B cell (primary cell): ENCODE measurements around the gene C19orf33. TPM values are rescaled to one million over a fixed set of nuclear protein-coding genes. Genes with fewer than 3 reads are reported as not detected.

ENCODE experiments used
- ATAC-seq: fragments of 200-7000 bp; cut with Tn5 transposase; one replicate; pipeline ENCODE4 v1.10.0; 2021; ENCODE audit warnings: low read depth, mild to moderate bottlenecking, moderate number of reproducible peaks, moderate library complexity
- CTCF ChIA-PET: fragments of 350-600 bp; sonication (Branson Sonifier 250); formaldehyde crosslinking; loops from one replicate; lab custom pipeline; 2021; ENCODE audit warnings: antibody characterized with exemption, inconsistent platforms; lab: Charles Lee
- POLR2A ChIA-PET: fragments of 350-600 bp; sonication (Branson Sonifier 250); formaldehyde crosslinking; loops from one replicate; lab custom pipeline; 2021; ENCODE audit warnings: antibody characterized with exemption; lab: Charles Lee
- DNase-seq: peaks from one replicate; pipeline ENCODE4 v3.0.0; 2013
- H2AFZ ChIP-seq: 2 replicates; pipeline ENCODE4 v1.6.1; 2012; ENCODE audit warnings: mild to moderate bottlenecking, low read depth, low read length; ENCODE audit not compliant: insufficient read depth, poor library complexity, severe bottlenecking
- H3K27ac ChIP-seq, 2 donors: 1 replicate in 1 of 2; 2 replicates in 1 of 2; pipeline ENCODE4 v1.5.1; 2012 to 2013; ENCODE audit warnings: low read length in 2 of 2, mild to moderate bottlenecking in 2 of 2, moderate library complexity in 1 of 2
- H3K27me3 ChIP-seq, 4 experiments: fragments of 200-600 bp in 1 of 4; sonication (generic) in 1 of 4; replicated peaks in 1 of 4; 1 replicate in 2 of 4; 2 replicates in 2 of 4; pipeline versions ENCODE4 v1.6.1 to v1.7.0; 2013 to 2016; ENCODE audit warnings: low read length in 3 of 4, mild to moderate bottlenecking in 2 of 4, mixed read lengths in 1 of 4, moderate library complexity in 1 of 4; ENCODE audit not compliant: insufficient read depth in 4 of 4, control insufficient read depth in 3 of 4; ENCODE audit errors: control extremely low read depth in 1 of 4
- H3K36me3 ChIP-seq, 2 experiments: replicated peaks in 1 of 2; 1 replicate in 1 of 2; 2 replicates in 1 of 2; pipeline versions ENCODE4 v1.6.1 to v1.7.1; 2013; ENCODE audit warnings: low read length in 1 of 2; ENCODE audit not compliant: insufficient read depth in 2 of 2, control insufficient read depth in 1 of 2; ENCODE audit errors: control extremely low read depth in 1 of 2, extremely low read depth in 1 of 2
- H3K4me1 ChIP-seq, 2 donors: fragments of 200-600 bp in 1 of 2; sonication (generic) in 1 of 2; 1 replicate in 1 of 2; 2 replicates in 1 of 2; pipeline versions ENCODE4 v1.5.1 to v1.6.1; 2013 to 2017; ENCODE audit warnings: low read length in 2 of 2; ENCODE audit not compliant: control insufficient read depth in 2 of 2, insufficient read depth in 2 of 2
- H3K4me2 ChIP-seq: replicated peaks from 2 replicates; pipeline ENCODE3; 2012; ENCODE audit warnings: mild to moderate bottlenecking, low read depth, low read length; ENCODE audit not compliant: poor library complexity, severe bottlenecking
- H3K4me3 ChIP-seq, 5 experiments: fragments of 200-600 bp in 1 of 5; sonication (generic) in 1 of 5; 1 replicate in 3 of 5; 2 replicates in 2 of 5; pipeline versions ENCODE4 v1.5.1 to v1.7.0; 2011 to 2016; ENCODE audit warnings: low read length in 4 of 5, mild to moderate bottlenecking in 4 of 5, low read depth in 2 of 5, control low read depth in 1 of 5, moderate library complexity in 1 of 5; ENCODE audit not compliant: insufficient read depth in 1 of 5; ENCODE audit errors: control extremely low read depth in 1 of 5, extremely low read depth in 1 of 5
- H3K79me2 ChIP-seq: fragments of 200-600 bp; sonication (generic); one replicate; pipeline ENCODE4 v1.6.0; 2016; ENCODE audit warnings: low read length; ENCODE audit not compliant: control insufficient read depth, insufficient read depth
- H3K9ac ChIP-seq: fragments of 200-600 bp; sonication (generic); 2 replicates; pipeline ENCODE4 v1.6.1; 2017; ENCODE audit warnings: mild to moderate bottlenecking, low read length, moderate library complexity
- H3K9me3 ChIP-seq, 3 donors: one replicate each; pipeline versions ENCODE4 v1.6.1 to v1.7.1; 2013; ENCODE audit warnings: low read length in 2 of 3; ENCODE audit not compliant: control insufficient read depth in 2 of 3, insufficient read depth in 1 of 3; ENCODE audit errors: control extremely low read depth in 1 of 3
- H4K20me1 ChIP-seq: 2 replicates; pipeline ENCODE4 v1.6.0; 2012; ENCODE audit warnings: mild to moderate bottlenecking, low read length; ENCODE audit not compliant: insufficient read depth, control insufficient read depth, poor library complexity, severe bottlenecking
- H3K27ac Mint-ChIP-seq: one replicate; pipeline ENCODE4 v1.8.0; 2021; ENCODE audit warnings: mixed read lengths
- H3K27me3 Mint-ChIP-seq: one replicate; pipeline ENCODE4 v1.8.0; 2021; ENCODE audit warnings: mixed read lengths
- H3K4me1 Mint-ChIP-seq: one replicate; pipeline ENCODE4 v1.8.0; 2021; ENCODE audit warnings: mixed read lengths
- H3K4me3 Mint-ChIP-seq: one replicate; pipeline ENCODE4 v1.8.0; 2021; ENCODE audit warnings: mixed read lengths
- H3K9me3 Mint-ChIP-seq: one replicate; pipeline ENCODE4 v1.8.0; 2022; ENCODE audit warnings: mixed read lengths; ENCODE audit not compliant: insufficient read depth
- CTCF ChIP-seq: fragments of 200-600 bp; IDR thresholded peaks from one replicate; pipeline ENCODE4 v1.8.0; 2022; ENCODE audit warnings: antibody characterized with exemption, mild to moderate bottlenecking
- EZH2 ChIP-seq: IDR thresholded peaks from 2 replicates; pipeline ENCODE4 v1.6.1; 2012; ENCODE audit warnings: borderline replicate concordance, low read depth, mild to moderate bottlenecking, moderate library complexity, low read length; ENCODE audit not compliant: insufficient read depth, poor library complexity, severe bottlenecking
- WGBS: methylation state at CpG from one replicate; pipeline ENCODE4 v1.1.5; 2013; ENCODE audit warnings: missing lambda C conversion rate; ENCODE audit not compliant: insufficient coverage; 5-methylcytosine and 5-hydroxymethylcytosine counted together
- intact Hi-C: fragments of 100-400 bp; cut with micrococcal nuclease; formaldehyde crosslinking; loops from one replicate; pipeline ENCODE4 v1.10.0; 2022
- polyA plus RNA-seq: library from polyadenylated mRNA; depleted of rRNA; stranded (reverse); fragments of >200 nt; gene quantifications from 2 replicates; pipeline ENCODE4 v1.2.3, GENCODE V29; 2012
- total RNA-seq, 2 donors: library from RNA; stranded (reverse); fragments of 120-200 nt in 1 of 2; gene quantifications; 1 replicate in 1 of 2; 2 replicates in 1 of 2; pipeline versions ENCODE4 v1.2.3 to v1.2.4, GENCODE V29; 2013 to 2022

Gene C19orf33
- total and polyA plus RNA-seq, 2 donors (not counting 1 experiment from before 2014, with no cell fraction given) = 1.2 TPM; not detected in 1

- intact Hi-C loops = no loop called here
- no peak overlapping the region for H3K4me3 ChIP-seq
- POLR2A ChIA-PET = no interaction called here
- H3K4me3 Mint-ChIP-seq = no peak overlapping the region
- H3K79me2 ChIP-seq = peaks cover 42% of the 10 kb centered on the region
- peaks cover 13% of the 10 kb centered on the region for H3K4me1 Mint-ChIP-seq
- no peak overlapping the region for H3K4me2 ChIP-seq
- H2AFZ ChIP-seq = no peak overlapping the region
- DNase-seq (no peak), ATAC-seq (no peak)
- TF ChIP-seq EZH2 = no peak
- no peak for TF ChIP-seq CTCF
- H3K27ac ChIP-seq = no peak overlapping the region
- H3K9me3 ChIP-seq = no peaks in the 10 kb centered on the region
- no peaks in the 10 kb centered on the region for H3K27me3 Mint-ChIP-seq
- no peaks in the 10 kb centered on the region for H3K27me3 ChIP-seq
- H3K9me3 Mint-ChIP-seq = no peaks in the 10 kb centered on the region
- H3K9ac ChIP-seq = no peak overlapping the region
- H3K36me3 ChIP-seq = peaks cover 4 to 6% of the 10 kb centered on the region in 2 experiments
- peaks cover 10% of the 10 kb centered on the region for H4K20me1 ChIP-seq
- WGBS = 100% methylated on average over 2 of the region's 5 CpGs
- no peaks in the 10 kb centered on the region for H3K4me1 ChIP-seq
- CTCF ChIA-PET = interaction anchor here (1.5 kb wide), 1 partner anchor 12 kb away, joined by 3 read pairs; no protein-coding TSS in a partner anchor
- H3K27ac Mint-ChIP-seq = no peak overlapping the region
These were observed 26.5 kb upstream of the C19orf33 start for GRCh38 chr19:38277549-38277948.

- no peak for DNase-seq
- H3K27ac Mint-ChIP-seq = no peak overlapping the region
- CTCF ChIA-PET = interaction anchor here (1.5 kb wide), 1 partner anchor 13 kb away, joined by 3 read pairs; no protein-coding TSS in a partner anchor
- H4K20me1 ChIP-seq = peaks cover 11% of the 10 kb centered on the region
- intact Hi-C loops = no loop called here
- no peaks in the 10 kb centered on the region for H3K27me3 ChIP-seq
- H3K27me3 Mint-ChIP-seq = no peaks in the 10 kb centered on the region
- 93% methylated on average over 6 of the region's 9 CpGs for WGBS
- peaks cover 42% of the 10 kb centered on the region for H3K79me2 ChIP-seq
- no peak overlapping the region for H2AFZ ChIP-seq
- no peak overlapping the region for H3K4me3 ChIP-seq
- no peak overlapping the region for H3K4me2 ChIP-seq
- POLR2A ChIA-PET = no interaction called here
- no peak for ATAC-seq
- H3K36me3 ChIP-seq = peaks cover 4 to 6% of the 10 kb centered on the region in 2 experiments
- no peaks in the 10 kb centered on the region for H3K9me3 ChIP-seq
- TF ChIP-seq CTCF = no peak
- no peak for TF ChIP-seq EZH2
- no peaks in the 10 kb centered on the region for H3K4me1 ChIP-seq
- peaks cover 14% of the 10 kb centered on the region for H3K4me1 Mint-ChIP-seq
- no peak overlapping the region for H3K9ac ChIP-seq
- no peak overlapping the region for H3K27ac ChIP-seq
- no peaks in the 10 kb centered on the region for H3K9me3 Mint-ChIP-seq
- no peak overlapping the region for H3K4me3 Mint-ChIP-seq
These were observed 25.9 kb upstream of the C19orf33 start for GRCh38 chr19:38277969-38278680.
